Activated naive CD4-positive, alpha-beta T cell treated with anti-CD3 and anti-CD28 coated beads, Interleukin-2, amount 10 ng/mL, durations not matched to agents 7 days and 5 days (primary cell): ENCODE measurements around the gene DIAPH3.

ENCODE experiments used
- CTCF ChIA-PET: fragments of 350-600 bp; sonication (Branson Sonifier 250); formaldehyde crosslinking; loops from one replicate; lab custom pipeline; 2021; ENCODE audit warnings: antibody characterized with exemption; lab: Charles Lee
- DNase-seq: peaks from one replicate; pipeline ENCODE4 v3.0.0-alpha.2; 2020
- H3K27ac Mint-ChIP-seq: one replicate; pipeline ENCODE4 v1.8.0; 2021; ENCODE audit warnings: mild to moderate bottlenecking, moderate library complexity, mixed read lengths
- H3K27me3 Mint-ChIP-seq: one replicate; pipeline ENCODE4 v1.8.0; 2021; ENCODE audit warnings: mild to moderate bottlenecking, mixed read lengths
- H3K36me3 Mint-ChIP-seq: one replicate; pipeline ENCODE4 v1.8.0; 2021; ENCODE audit warnings: mixed read lengths
- H3K4me1 Mint-ChIP-seq: one replicate; pipeline ENCODE4 v1.8.0; 2021; ENCODE audit warnings: mixed read lengths
- H3K4me3 Mint-ChIP-seq: one replicate; pipeline ENCODE4 v1.8.0; 2021; ENCODE audit warnings: mild to moderate bottlenecking, moderate library complexity, mixed read lengths
- H3K9me3 Mint-ChIP-seq: one replicate; pipeline ENCODE4 v1.8.0; 2021; ENCODE audit warnings: mixed read lengths

DIAPH3 gene

GRCh38 chr13:59746291-59746962 lies 417.3 kb downstream of the DIAPH3 start:
- Mint-ChIP-seq H3K4me1 (no peaks in the 10 kb centered on the region), H3K36me3 (no peaks in the 10 kb centered on the region), H3K4me3 (no peak overlapping the region), H3K27me3 (no peaks in the 10 kb centered on the region), H3K9me3 (no peaks in the 10 kb centered on the region), H3K27ac (no peak overlapping the region)
- CTCF ChIA-PET, result no interaction called here
- no peak for DNase-seq

GRCh38 chr13:59745392-59745788 lies 418.3 kb downstream of the DIAPH3 start:
- Mint-ChIP-seq H3K36me3 (no peaks in the 10 kb centered on the region), H3K9me3 (no peaks in the 10 kb centered on the region), H3K27me3 (no peaks in the 10 kb centered on the region), H3K4me1 (no peaks in the 10 kb centered on the region), H3K27ac (no peak overlapping the region), H3K4me3 (no peak overlapping the region)
- CTCF ChIA-PET, result no interaction called here
- DNase-seq, result no peak

- H3K27ac Mint-ChIP-seq, result no peak overlapping the region
Observed at GRCh38 chr13:59744747-59745391, 418.9 kb downstream of the DIAPH3 start.

GRCh38 chr13:59743195-59743594 lies 420.5 kb downstream of the DIAPH3 start:
- CTCF ChIA-PET, result no interaction called here
- no peaks in the 10 kb centered on the region for H3K27me3 Mint-ChIP-seq
- H3K4me3 Mint-ChIP-seq, result no peak overlapping the region
- H3K9me3 Mint-ChIP-seq, result no peaks in the 10 kb centered on the region
- H3K36me3 Mint-ChIP-seq, result no peaks in the 10 kb centered on the region
- no peaks in the 10 kb centered on the region for H3K4me1 Mint-ChIP-seq
- no peak for DNase-seq
- no peak overlapping the region for H3K27ac Mint-ChIP-seq

More at GRCh38 chr13:59744747-59745391, 418.9 kb downstream of the DIAPH3 start:
- no peaks in the 10 kb centered on the region for H3K36me3 Mint-ChIP-seq
- H3K9me3 Mint-ChIP-seq, result no peaks in the 10 kb centered on the region
- CTCF ChIA-PET, result no interaction called here
- no peaks in the 10 kb centered on the region for H3K27me3 Mint-ChIP-seq
- no peak overlapping the region for H3K4me3 Mint-ChIP-seq
- DNase-seq, result no peak
- H3K4me1 Mint-ChIP-seq, result no peaks in the 10 kb centered on the region

GRCh38 chr13:59742467-59742866 lies 421.3 kb downstream of the DIAPH3 start:
- DNase-seq, result no peak
- no peak overlapping the region for H3K4me3 Mint-ChIP-seq
- CTCF ChIA-PET, result no interaction called here

GRCh38 chr13:59738921-59739320 lies 424.8 kb downstream of the DIAPH3 start:
- Mint-ChIP-seq H3K27ac (no peak overlapping the region), H3K36me3 (no peaks in the 10 kb centered on the region), H3K27me3 (no peaks in the 10 kb centered on the region), H3K9me3 (no peaks in the 10 kb centered on the region), H3K4me1 (no peaks in the 10 kb centered on the region), H3K4me3 (no peak overlapping the region)
- CTCF ChIA-PET, result no interaction called here
- no peak for DNase-seq

More at GRCh38 chr13:59742467-59742866, 421.3 kb downstream of the DIAPH3 start:
- Mint-ChIP-seq H3K36me3 (no peaks in the 10 kb centered on the region), H3K4me1 (no peaks in the 10 kb centered on the region), H3K27ac (no peak overlapping the region), H3K9me3 (no peaks in the 10 kb centered on the region), H3K27me3 (no peaks in the 10 kb centered on the region)

- Mint-ChIP-seq H3K27me3 (no peaks in the 10 kb centered on the region), H3K4me3 (no peak overlapping the region), H3K27ac (no peak overlapping the region), H3K9me3 (no peaks in the 10 kb centered on the region), H3K4me1 (no peaks in the 10 kb centered on the region), H3K36me3 (no peaks in the 10 kb centered on the region)
- CTCF ChIA-PET, result no interaction called here
- DNase-seq, result no peak
Observed at GRCh38 chr13:59734393-59734792, 429.3 kb downstream of the DIAPH3 start.

- CTCF ChIA-PET, result no interaction called here
- Mint-ChIP-seq H3K36me3 (no peaks in the 10 kb centered on the region), H3K9me3 (no peaks in the 10 kb centered on the region), H3K4me1 (no peaks in the 10 kb centered on the region), H3K27me3 (no peaks in the 10 kb centered on the region), H3K4me3 (no peak overlapping the region), H3K27ac (no peak overlapping the region)
- no peak for DNase-seq
Observed at GRCh38 chr13:59733744-59734143, 430.0 kb downstream of the DIAPH3 start.

- CTCF ChIA-PET, result interaction anchor here (1.1 kb wide), 1 partner anchor 11 kb away, joined by 3 read pairs; no protein-coding TSS in a partner anchor
- Mint-ChIP-seq H3K4me3 (no peak overlapping the region), H3K27ac (no peak overlapping the region), H3K27me3 (no peaks in the 10 kb centered on the region), H3K4me1 (no peaks in the 10 kb centered on the region), H3K36me3 (no peaks in the 10 kb centered on the region), H3K9me3 (no peaks in the 10 kb centered on the region)
- DNase-seq, result no peak
Observed at GRCh38 chr13:59730026-59730425, 433.7 kb downstream of the DIAPH3 start.

GRCh38 chr13:59728896-59729545 lies 434.7 kb downstream of the DIAPH3 start:
- CTCF ChIA-PET, result no interaction called here

GRCh38 chr13:59721926-59722910 lies 441.5 kb downstream of the DIAPH3 start:
- DNase-seq, result no peak
- Mint-ChIP-seq H3K27ac (peak overlapping the region; percentile 34), H3K4me3 (no peak overlapping the region), H3K27me3 (no peaks in the 10 kb centered on the region), H3K36me3 (no peaks in the 10 kb centered on the region), H3K9me3 (no peaks in the 10 kb centered on the region), H3K4me1 (peaks cover 14% of the 10 kb centered on the region)
- CTCF ChIA-PET, result no interaction called here

More at GRCh38 chr13:59728896-59729545, 434.7 kb downstream of the DIAPH3 start:
- no peak overlapping the region for H3K4me3 Mint-ChIP-seq
- no peaks in the 10 kb centered on the region for H3K36me3 Mint-ChIP-seq
- no peaks in the 10 kb centered on the region for H3K9me3 Mint-ChIP-seq
- DNase-seq, result no peak
- no peaks in the 10 kb centered on the region for H3K27me3 Mint-ChIP-seq
- H3K27ac Mint-ChIP-seq, result no peak overlapping the region
- H3K4me1 Mint-ChIP-seq, result no peaks in the 10 kb centered on the region

GRCh38 chr13:59715611-59716010 lies 448.1 kb downstream of the DIAPH3 start:
- H3K27ac Mint-ChIP-seq, result no peak overlapping the region
- CTCF ChIA-PET, result no interaction called here
- no peaks in the 10 kb centered on the region for H3K27me3 Mint-ChIP-seq
- H3K9me3 Mint-ChIP-seq, result no peaks in the 10 kb centered on the region
- no peaks in the 10 kb centered on the region for H3K4me1 Mint-ChIP-seq
- no peaks in the 10 kb centered on the region for H3K36me3 Mint-ChIP-seq
- H3K4me3 Mint-ChIP-seq, result no peak overlapping the region
- no peak for DNase-seq

- no peaks in the 10 kb centered on the region for H3K4me1 Mint-ChIP-seq
- no peak overlapping the region for H3K27ac Mint-ChIP-seq
- H3K27me3 Mint-ChIP-seq, result no peaks in the 10 kb centered on the region
- H3K36me3 Mint-ChIP-seq, result no peaks in the 10 kb centered on the region
- CTCF ChIA-PET, result no interaction called here
- no peak overlapping the region for H3K4me3 Mint-ChIP-seq
- DNase-seq, result no peak
- H3K9me3 Mint-ChIP-seq, result no peaks in the 10 kb centered on the region
Observed at GRCh38 chr13:59710996-59711701, 452.6 kb downstream of the DIAPH3 start.
